ENCODE measurements around the gene CCDC159. TPM values are rescaled to one million over a fixed set of nuclear protein-coding genes. Genes with fewer than 3 reads are reported as not detected.
"Not testable (repeated sequence)": the region's sequence is repeated elsewhere in the genome, so short reads cannot be mapped to it uniquely, and the experiment has no call there.

The CCDC159 gene
- total RNA-seq, 6 experiments from 2014 or later: 8.4 to 27.9 (median 23.4) TPM

- Histone ChIP-seq H3K4me1 (no peaks in the 10 kb centered on the region), H3K27ac (no peak overlapping the region), H3K36me3 (peaks cover 0 to 4% (median 2%) of the 10 kb centered on the region in 4 donors), H3K4me3 (no peak overlapping the region), H3K27me3 (no peaks in the 10 kb centered on the region), H3K9me3 (no peaks in the 10 kb centered on the region)
- intact Hi-C loops (cut with DNase I): no loop called here
- 82% methylated on average over 4 of the region's 4 CpGs for whole genome bisulfite sequencing (ENCODE audit: insufficient coverage, low coverage, low lambda C conversion rate, missing lambda C conversion rate)
- DNase-seq (no peak), ATAC-seq (no peak)
- TF ChIP-seq POLR2A (IDR thresholded peaks at IDR 0.05) (no peak), CTCF (IDR thresholded peaks at IDR 0.05) (no peak)
These were observed 16.2 kb upstream of the CCDC159 start for GRCh38 chr19:11330127-11330526.

- ATAC-seq: no peak
These were observed 14.8 kb upstream of the CCDC159 start for GRCh38 chr19:11331502-11331901.

GRCh38 chr19:11332822-11333221 lies 13.5 kb upstream of the CCDC159 start:
- H3K27me3 ChIP-seq: no peaks in the 10 kb centered on the region
- intact Hi-C loops (cut with DNase I): no loop called here
- TF ChIP-seq POLR2A (IDR thresholded peaks at IDR 0.05) (no peak), CTCF (IDR thresholded peaks at IDR 0.05) (no peak)
- no peak for ATAC-seq
- no peak overlapping the region for H3K27ac ChIP-seq
- no peak for DNase-seq
- 79% methylated on average over 1 of the region's 5 CpGs for WGBS (ENCODE audit: insufficient coverage, low coverage, low lambda C conversion rate, missing lambda C conversion rate)
- H3K4me3 ChIP-seq: no peak overlapping the region
- H3K36me3 ChIP-seq: peaks cover 0 to 8% (median 0%) of the 10 kb centered on the region in 4 donors
- H3K4me1 ChIP-seq: no peaks in the 10 kb centered on the region
- no peaks in the 10 kb centered on the region for H3K9me3 ChIP-seq

More at GRCh38 chr19:11331502-11331901, 14.8 kb upstream of the CCDC159 start:
- H3K4me3 ChIP-seq: no peak overlapping the region
- intact Hi-C loops (cut with DNase I): no loop called here
- WGBS (ENCODE audit: insufficient coverage, low coverage, low lambda C conversion rate, missing lambda C conversion rate): 59% methylated on average over 4 of the region's 4 CpGs
- no peaks in the 10 kb centered on the region for H3K4me1 ChIP-seq
- no peak overlapping the region for H3K27ac ChIP-seq
- H3K27me3 ChIP-seq: no peaks in the 10 kb centered on the region
- no peaks in the 10 kb centered on the region for H3K9me3 ChIP-seq
- H3K36me3 ChIP-seq: peaks cover 0 to 8% (median 2%) of the 10 kb centered on the region in 4 donors
- TF ChIP-seq CTCF (IDR thresholded peaks at IDR 0.05) (no peak), POLR2A (IDR thresholded peaks at IDR 0.05) (no peak)
- no peak for DNase-seq

GRCh38 chr19:11333838-11334237 lies 12.5 kb upstream of the CCDC159 start:
- H3K9me3 ChIP-seq; H3K4me3 ChIP-seq; H3K27ac ChIP-seq; H3K36me3 ChIP-seq; H3K4me1 ChIP-seq; DNase-seq; intact Hi-C loops (cut with DNase I); H3K27me3 ChIP-seq; ATAC-seq: not testable (repeated sequence)
- 93% methylated on average over 3 of the region's 9 CpGs for WGBS (ENCODE audit: insufficient coverage, low coverage, low lambda C conversion rate, missing lambda C conversion rate)

GRCh38 chr19:11335449-11336146 lies 10.7 kb upstream of the CCDC159 start:
- no peak for ATAC-seq
- H3K36me3 ChIP-seq: peaks cover 0 to 8% (median 0%) of the 10 kb centered on the region in 4 donors
- H3K27me3 ChIP-seq: no peaks in the 10 kb centered on the region
- no peaks in the 10 kb centered on the region for H3K9me3 ChIP-seq
- peaks cover 0 to 10% (median 0%) of the 10 kb centered on the region in 4 donors for H3K4me1 ChIP-seq
- H3K27ac ChIP-seq: no peak overlapping the region
- intact Hi-C loops (cut with DNase I): no loop called here
- WGBS (ENCODE audit: insufficient coverage, low coverage, low lambda C conversion rate, missing lambda C conversion rate): 100% methylated on average over 2 of the region's 17 CpGs
- DNase-seq: no peak
- no peak overlapping the region for H3K4me3 ChIP-seq
- TF ChIP-seq POLR2A (IDR thresholded peaks at IDR 0.05): no peak
- TF ChIP-seq CTCF (IDR thresholded peaks at IDR 0.05): no peak

Measured in right lobe of liver (tissue), 6 donors.